Activated T-cell treated with anti-CD3 and anti-CD28 coated beads for 48 hours (primary cell): Measurements from ENCODE around the gene CD74.

Experiments
- DNase-seq: peaks from one replicate; pipeline ENCODE4 v3.0.0-alpha.2; 2020; ENCODE audit warnings: low read depth

The CD74 gene

GRCh38 chr5:150409638-150410523 lies 2.8 kb downstream of the CD74 start:
- DNase-seq: no peak

GRCh38 chr5:150408231-150408943 lies 4.3 kb downstream of the CD74 start:
- no peak for DNase-seq

GRCh38 chr5:150407096-150407720 lies 5.5 kb downstream of the CD74 start:
- DNase-seq: no peak

- no peak for DNase-seq
Observed at GRCh38 chr5:150406723-150407095, 6.0 kb downstream of the CD74 start.

GRCh38 chr5:150406103-150406722 lies 6.5 kb downstream of the CD74 start:
- no peak for DNase-seq

- no peak for DNase-seq
Observed at GRCh38 chr5:150404941-150405816, 7.5 kb downstream of the CD74 start.

- DNase-seq: no peak
Observed at GRCh38 chr5:150404535-150404934, 8.2 kb downstream of the CD74 start.

- DNase-seq: no peak
Observed at GRCh38 chr5:150404121-150404520, 8.6 kb downstream of the CD74 start.

- no peak for DNase-seq
Observed at GRCh38 chr5:150402901-150403342, 9.8 kb downstream of the CD74 start.

GRCh38 chr5:150402229-150402773 lies 10.4 kb downstream of the CD74 start:
- DNase-seq: no peak

GRCh38 chr5:150401376-150402228 lies 11.1 kb downstream of the CD74 start:
- DNase-seq: no peak

- no peak for DNase-seq
Observed at GRCh38 chr5:150401076-150401375, 11.7 kb downstream of the CD74 start.

- DNase-seq: no peak
Observed at GRCh38 chr5:150400316-150401075, 12.2 kb downstream of the CD74 start.

GRCh38 chr5:150399524-150400211 lies 13.0 kb downstream of the CD74 start:
- DNase-seq: no peak

GRCh38 chr5:150398722-150399523 lies 13.8 kb downstream of the CD74 start:
- DNase-seq: no peak

- DNase-seq: no peak
Observed at GRCh38 chr5:150397782-150398721, 14.7 kb downstream of the CD74 start.
